G401.6 (cell line): Measurements from ENCODE around the gene PIAS1.
"Not testable (repeated sequence)": the region's sequence is repeated elsewhere in the genome, so short reads cannot be mapped to it uniquely, and the experiment has no call there.

Experiments used
- FAIRE-seq: peaks from 2 replicates; lab custom pipeline; 2012; peaks lifted over from hg19 to GRCh38; lab: Jason Lieb, UNC

PIAS1 gene

DNA sequence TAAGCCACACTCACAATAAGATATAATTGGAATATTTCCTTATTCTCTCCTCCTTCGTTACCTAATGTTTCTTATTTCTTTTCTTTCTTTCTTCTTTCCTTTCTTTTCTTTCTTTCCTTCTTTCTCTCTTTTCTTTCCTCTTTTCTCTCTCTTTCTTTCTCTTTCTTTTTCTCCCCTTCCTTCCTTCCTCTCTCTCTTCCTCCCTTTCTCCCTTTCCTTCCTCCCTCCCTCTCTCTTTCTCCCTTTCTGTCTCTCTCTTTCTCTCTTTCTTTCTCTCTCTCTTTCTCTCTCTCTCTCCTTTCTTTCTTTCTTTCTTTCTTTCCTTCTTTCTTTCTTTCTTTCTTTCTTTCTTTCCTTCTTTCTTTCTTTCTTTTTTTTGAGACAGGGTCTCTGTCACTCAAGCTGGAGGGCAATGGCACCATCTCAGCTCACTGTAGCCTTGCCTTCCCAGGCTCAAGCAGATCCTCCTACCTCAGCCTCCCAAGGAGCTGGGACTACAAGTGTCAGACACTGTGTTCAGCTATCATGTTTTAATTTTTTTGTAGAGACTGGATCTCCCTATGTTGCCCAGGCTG lies 19.3 kb upstream of the PIAS1 start:
- FAIRE-seq: no peak

DNA sequence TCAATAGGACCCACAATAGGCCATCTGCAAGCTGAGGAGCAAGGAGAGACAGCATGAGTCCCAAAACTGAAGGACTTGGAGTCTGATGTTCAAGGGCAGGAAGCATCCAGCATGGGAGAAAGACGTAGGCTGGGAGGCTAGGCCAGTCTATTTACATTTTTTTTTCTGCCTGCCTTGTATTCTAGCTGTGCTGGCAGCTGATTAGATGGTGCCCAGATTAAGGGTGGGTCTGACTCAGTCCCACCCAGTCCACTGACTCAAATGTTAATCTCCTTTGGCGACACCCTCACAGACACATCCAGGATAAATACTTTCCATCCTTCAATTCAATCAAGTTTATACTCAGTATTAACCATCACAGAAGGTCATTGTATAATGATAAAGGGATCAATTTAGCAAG lies 15.9 kb upstream of the PIAS1 start:
- no peak for FAIRE-seq

DNA sequence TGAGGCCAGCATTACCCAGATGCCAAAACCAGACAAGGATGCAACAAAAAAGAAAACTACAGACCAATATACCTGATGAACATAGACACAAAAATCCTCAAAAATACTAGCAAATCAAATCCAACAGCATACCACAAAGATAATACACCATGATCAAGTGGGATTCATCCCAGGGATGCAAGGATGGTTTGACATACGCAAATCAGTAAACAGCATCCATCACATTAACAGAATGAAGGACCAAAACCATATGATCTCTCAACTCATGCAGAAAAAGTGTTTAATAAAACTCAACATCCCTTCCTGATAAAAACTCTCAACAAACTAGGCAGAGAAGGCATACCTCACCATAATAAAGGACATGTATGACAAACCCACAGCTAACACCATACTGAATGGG lies 14.0 kb upstream of the PIAS1 start:
- FAIRE-seq: no peak

DNA sequence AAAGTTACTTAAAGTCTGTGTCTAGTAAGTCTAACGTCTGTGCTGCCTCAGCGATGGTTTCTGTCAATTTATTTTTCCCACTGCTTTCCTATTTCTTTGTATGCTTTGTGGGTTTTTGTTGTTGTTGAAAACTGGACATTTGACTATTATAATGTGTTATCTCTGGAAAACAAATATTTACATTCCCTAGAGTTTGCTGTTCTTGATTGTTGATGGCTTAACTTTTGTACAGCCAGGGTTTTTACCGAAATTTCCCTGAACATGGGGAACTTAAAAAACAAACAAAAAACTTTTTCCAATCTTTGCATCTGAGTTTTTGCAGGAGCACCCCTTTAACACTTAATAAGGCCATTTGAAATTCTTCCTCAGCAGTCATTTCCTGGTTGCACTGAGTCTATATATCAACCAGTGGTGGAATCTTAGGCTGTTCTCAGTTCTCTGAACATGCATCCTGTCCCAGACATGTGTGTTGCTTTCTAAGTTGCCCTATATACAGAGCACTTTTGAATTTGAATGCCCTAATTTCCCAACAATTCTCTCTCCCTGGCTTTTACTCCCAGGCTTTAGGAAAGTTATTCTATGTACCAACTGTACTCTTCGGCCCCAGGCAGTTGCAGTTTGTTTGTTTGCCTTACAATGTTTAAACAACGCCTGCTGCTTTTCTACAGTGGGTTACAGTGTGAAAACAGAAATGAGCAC lies 11.8 kb upstream of the PIAS1 start:
- FAIRE-seq: no peak

DNA sequence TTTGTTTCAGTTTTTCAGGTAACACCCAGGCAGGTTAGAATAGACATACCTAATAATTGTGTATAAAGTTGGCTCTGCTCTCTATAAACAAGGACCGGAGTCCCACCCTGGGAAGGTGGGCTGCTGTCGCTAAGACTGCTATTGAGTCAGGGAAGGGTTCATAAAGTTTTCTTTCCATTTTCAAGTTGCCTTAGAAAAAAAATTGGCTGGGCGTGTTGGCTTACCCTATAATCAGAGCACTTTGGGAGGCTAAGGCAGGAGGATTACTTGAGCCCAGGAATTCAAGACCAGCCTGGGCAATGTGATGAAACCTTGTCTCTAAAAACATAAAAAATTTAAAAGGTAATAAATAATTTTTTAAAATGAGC lies 11.3 kb upstream of the PIAS1 start:
- no peak for FAIRE-seq

DNA sequence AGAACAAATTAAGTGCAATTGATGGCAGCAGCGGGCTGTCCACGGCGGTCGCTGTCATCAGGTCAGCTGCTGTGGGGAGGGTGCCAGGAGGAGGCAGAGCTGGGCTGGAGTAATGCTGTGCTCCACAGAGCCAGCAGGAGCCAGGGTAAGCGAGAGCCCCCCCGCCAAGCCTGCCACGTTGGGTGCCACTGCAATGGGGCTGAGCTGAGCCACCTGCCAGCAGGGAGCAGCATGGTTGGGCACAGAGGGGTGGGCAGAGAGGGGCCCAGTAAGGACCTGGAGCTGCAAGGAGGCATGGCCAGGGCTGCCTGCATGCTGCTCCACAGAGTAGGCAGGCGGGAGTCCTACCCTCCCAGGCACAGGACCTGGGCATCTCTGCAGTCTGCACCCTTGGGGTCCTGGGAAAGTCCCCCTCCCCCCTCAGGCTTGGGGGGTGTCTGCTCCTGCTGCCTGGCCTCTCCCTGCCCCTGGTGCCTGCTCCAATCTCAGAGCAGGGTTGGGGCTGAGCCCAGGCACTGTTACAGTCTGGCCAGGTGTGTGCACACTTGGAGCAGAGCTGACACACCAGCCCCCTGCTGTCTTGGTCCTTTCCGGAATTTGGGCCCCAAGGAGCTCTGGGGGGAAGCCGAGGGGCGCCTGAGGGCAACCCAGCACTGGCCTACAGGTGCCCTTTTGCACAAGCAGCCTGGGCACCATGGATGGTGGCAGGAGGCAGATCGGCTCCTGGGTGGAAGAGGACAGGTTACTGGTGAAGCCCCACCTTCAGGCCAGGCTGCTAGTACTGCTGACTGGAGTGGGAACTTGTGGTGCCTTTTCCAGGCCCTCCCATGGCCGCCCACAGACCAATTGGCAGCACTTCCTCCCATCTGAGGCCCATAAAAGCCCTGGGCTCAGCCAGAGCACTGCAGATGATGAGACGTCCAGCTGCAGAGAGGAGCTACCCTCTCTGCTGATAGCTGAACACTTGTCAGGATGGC lies 8.5 kb upstream of the PIAS1 start:
- FAIRE-seq: no peak

DNA sequence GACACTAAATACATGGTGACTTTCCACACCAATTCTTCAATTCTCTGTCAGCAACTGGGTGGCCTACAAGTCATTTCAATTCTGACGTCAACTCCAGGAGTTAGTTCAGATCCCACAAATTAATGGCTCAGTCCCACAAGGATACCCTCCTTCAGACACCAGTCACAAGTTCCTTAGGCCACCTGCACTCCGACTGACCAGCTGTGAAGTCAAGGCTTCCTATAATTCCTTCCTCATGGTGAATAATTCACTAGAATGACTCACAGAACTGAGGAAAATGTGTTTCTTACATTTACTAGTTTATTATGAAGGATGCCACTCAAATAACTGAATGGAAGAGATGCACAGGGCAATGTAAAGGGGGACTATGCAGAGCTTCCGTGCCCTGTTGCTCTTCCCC lies 6.3 kb upstream of the PIAS1 start:
- FAIRE-seq: no peak

DNA sequence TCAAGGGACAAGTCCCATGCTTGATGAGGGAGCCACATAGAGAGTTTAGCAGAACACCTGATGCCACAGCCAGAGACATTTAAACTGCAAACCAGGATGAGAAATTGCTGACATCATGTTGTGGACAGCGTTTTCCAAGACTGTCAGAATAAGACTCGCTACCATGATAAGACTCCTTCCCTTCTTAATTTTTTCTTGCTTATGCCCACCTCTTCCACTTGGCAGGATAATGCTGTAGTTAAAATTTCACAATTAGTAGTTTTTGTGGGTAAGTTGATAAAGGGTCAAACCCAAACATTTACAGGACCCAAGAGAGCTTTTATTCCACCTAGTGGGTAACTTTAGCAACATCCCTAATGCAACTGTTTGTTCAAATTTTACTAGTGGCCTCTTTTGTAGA lies 3.0 kb upstream of the PIAS1 start:
- FAIRE-seq: peak; percentile 21

DNA sequence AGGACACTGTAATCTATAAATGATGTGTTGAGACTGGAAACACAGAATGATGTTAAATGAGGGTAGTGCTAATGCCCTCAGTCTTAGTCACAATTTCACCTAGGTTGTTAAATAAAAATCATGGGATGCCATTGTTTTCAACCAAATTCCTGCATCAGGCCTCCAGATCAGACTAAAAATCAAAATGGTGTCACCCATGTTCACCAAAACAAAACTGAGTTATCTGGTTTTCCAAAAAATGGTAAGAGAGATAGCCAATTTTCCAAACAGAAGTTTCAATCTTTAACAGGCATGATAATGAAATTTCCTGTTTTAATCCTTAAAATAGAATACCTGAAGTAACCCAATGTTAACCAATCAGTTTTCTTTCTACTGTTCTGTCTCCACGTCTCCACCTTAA lies 2.2 kb upstream of the PIAS1 start:
- FAIRE-seq: no peak

DNA sequence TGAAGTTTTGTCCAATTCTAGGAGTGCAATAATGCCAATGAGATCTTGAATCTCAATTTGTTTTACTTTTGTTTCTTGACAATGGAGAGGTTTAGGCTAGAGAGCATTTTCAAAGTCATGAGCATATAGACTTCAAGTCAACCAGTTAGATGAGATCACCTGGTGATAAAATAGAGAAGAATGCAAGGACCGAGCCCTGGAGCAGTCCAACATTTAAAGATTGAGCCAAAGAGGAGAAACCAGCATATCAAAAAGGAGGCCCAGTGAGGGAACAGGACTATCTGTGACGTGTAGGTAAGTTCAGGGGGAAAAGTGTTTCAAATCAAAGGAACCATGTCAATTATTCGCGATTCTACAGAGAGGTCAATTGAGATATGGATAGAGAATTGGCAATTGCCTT lies 1.7 kb upstream of the PIAS1 start:
- no peak for FAIRE-seq

DNA sequence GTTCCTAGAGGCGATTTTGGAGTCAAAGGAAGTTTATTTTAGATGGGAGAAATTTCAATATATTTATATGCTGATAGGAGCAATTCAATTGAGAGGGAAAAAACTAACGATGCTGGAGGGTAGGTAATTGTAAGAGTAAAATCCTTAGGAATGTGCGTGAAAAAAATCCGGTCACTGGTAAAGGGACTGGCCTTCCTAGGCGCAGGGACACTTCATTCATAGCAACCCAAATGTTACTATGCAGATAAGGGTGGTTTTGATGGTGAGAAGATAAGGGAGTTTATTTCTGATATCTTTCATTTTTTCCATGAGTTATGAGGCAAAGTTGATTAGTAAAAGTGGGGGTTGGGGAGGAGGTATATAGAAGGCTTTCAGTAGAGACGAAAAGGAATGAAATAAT lies 1.1 kb upstream of the PIAS1 start:
- no peak for FAIRE-seq

DNA sequence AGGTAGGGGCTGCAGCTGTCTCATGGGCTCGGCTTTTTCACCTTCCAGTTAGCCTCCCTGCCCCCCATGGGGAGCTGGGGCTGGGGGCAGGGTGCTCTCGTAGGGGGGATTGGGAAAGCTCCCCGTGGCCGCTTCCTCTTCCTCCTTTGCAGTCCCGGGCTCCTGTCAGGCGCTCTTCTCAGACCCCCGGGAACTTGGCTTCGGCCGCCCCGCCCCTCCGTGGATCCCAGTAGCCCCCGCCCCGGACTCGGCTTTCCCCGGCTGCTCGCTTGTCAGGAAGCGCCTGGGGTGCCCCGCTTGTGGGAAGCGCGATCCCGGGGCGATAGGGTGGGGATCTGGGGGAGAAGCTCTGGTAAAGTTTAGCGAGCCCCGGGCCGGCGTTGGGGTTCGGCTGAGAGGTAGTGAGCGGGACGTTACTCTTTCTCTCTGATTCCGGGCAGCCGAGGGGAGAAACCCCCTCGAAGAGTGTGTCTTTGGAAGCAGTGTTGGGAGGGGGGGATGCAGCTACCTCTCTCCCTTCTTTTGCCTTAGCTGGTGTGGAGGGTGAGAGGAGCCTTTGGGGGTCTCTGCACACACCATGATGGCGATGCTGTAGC lies 611 bp downstream of the PIAS1 start:
- FAIRE-seq: no peak

DNA sequence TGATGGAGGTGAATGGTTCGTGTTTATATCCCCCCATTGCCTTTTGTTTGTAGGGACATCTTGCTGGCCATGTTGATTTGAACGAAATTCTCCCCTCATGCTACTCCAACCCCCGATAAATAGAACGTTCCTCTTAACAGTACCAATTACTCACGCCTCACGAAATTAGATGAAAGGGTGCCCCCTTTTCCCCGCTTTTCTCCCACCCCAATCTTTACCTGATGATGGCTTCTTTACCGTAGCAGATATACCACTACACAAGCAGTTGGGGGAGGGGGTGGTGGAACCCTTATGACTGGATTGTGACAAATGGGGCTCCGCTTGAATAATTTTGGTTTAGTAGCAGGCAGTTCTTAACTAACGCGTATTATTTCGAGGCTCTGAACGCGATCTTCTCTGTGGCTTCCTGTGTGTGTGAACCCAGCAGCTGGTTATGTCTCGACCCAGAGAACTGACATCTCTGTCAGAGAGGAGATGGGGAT lies 1.1 kb downstream of the PIAS1 start:
- FAIRE-seq: no peak

DNA sequence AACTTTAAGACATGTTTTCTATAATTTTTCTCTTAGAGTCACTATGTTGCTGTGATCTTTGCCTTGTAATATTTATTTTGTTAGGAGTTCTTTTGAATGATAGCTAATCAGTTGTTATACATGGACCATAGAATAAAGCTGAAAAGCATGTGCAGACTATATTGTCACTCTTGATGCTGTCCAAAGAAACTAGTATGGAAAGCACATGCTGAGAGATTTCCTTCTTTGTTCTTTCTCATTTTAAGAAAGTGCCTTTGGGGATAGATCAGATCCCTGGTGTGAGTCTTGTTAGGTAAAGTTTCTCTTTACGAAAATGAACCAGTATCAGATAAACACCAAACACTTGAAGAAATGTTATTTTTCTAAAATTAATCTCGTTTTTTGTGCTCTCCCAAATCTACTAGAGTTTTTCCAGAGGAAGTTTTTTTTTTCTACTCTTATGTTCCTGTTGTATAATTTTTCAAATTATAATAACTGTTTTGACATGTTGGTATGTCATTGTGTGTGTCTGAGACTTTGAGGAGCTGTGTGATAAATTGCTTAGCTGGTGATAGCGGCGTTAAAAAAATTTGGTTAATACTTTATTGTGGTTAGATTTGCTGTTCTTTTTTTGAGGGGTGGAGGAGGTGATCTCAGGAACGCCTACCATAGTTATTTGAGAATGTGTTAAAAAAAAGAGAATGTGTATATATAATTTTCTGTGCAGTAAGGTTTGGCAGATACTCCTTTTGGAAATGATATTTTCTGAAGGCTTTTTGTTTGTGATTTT lies 2.2 kb downstream of the PIAS1 start:
- no peak for FAIRE-seq

DNA sequence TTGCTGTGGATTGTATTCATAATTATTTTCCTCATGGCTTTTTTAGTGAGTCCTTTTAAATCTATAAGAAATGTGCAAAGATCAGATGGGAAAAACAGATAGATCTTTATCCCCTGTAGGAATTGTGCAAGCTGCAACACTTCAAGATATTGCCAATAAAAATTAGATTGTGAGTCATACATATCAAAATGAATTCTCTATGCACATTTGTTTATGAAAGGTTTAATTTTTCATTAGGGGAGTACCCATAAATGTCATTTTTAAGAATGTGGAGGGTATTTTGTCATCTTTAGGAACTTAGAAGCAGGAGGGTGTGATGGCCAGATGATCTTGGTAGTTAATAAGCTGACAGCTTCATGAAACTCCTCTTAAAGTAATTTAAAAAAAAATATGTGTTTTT lies 2.9 kb downstream of the PIAS1 start:
- FAIRE-seq: no peak

DNA sequence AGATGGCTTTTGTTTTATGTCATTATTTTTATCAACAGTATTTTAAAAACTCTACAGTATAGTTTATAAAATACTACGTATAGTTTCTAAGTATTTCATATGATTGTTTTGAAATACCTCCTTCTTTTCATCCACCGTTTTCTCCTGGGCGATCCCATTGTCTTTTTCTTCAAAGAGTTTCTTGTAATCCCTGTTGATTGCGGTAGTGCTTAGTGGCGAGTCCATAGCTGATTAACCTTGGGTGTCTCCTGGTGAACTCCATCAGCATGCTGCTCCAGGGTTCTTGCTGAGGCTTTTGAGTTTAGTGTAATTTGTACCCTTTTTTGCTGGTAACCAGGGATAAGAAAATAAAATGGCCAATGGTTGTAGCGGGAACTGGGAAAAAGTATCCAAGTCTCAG lies 3.6 kb downstream of the PIAS1 start:
- no peak for FAIRE-seq

DNA sequence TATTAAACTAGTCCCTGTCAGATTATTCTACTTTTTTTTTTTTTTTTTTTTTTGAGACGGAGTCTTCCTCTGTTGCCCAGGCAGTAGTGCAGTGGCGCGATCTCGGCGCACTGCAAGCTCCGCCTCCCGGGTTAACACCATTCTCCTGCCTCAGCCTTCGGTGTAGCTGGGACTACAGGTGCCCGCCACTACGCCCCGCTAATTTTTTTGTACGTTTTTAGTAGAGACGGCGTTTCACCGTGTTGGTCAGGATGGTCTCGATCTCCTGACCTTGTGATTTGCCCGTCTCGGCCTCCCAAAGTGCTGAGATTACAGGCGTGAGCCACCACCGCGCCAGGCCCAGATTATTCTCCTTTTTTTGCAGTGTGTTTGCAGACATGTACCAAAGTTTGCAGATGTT lies 4.9 kb downstream of the PIAS1 start:
- FAIRE-seq: not testable (repeated sequence)

DNA sequence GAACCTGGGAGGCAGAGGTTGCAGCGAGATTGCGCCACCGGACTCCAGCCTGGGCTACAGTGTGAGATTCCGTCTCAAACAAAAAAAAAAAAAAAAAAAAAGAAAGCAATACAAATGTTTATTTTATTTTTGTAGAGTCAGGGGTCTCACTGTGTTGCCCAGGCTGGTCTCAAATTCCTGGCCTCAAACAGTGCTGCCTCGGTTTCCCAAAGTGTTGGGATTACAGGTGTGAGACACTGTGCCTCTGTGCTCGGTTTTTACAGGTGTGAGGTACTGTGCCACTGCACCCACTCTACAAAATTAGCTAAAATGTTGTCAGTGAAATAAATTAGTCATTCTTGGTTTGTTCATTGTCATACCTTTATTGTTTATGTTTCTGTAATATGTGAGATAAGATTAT lies 5.5 kb downstream of the PIAS1 start:
- no peak for FAIRE-seq

DNA sequence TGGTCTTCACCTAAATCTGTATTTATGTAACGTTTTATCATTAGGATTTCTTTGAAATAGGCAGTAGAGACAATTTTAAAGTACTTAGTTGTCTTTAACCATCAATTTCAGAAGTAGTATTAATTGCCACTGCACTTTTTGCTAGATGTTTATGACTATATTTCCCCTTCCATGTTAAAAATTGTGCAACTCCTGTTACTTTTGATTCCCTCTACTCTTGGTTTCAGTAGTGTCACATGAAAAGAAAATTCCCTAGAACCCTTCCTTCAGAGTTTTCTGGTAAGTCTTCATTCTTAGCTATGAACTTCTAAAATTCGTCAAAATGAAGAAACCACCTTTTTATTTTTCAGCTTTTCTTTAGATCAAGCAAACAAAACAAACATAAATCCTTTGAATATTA lies 7.1 kb downstream of the PIAS1 start:
- no peak for FAIRE-seq

DNA sequence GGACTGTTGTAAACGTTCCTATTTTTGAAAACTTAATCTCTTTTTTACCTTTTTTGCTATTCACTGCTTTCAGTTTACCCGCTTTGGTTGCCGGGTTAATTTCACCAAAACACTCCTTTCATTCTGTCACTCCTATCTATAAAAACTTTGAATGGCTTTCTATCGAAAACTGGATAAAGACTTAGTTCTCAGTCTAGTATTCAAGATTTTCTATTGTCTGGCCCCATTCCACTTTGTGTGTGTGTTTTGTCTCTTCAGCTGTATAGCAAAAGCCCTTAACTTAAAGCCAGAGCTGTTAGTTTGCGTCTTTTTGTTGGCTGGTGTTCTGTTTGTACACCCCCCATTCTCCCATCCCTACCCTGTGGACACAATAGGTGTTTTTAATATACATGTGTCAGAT lies 7.5 kb downstream of the PIAS1 start:
- FAIRE-seq: no peak

DNA sequence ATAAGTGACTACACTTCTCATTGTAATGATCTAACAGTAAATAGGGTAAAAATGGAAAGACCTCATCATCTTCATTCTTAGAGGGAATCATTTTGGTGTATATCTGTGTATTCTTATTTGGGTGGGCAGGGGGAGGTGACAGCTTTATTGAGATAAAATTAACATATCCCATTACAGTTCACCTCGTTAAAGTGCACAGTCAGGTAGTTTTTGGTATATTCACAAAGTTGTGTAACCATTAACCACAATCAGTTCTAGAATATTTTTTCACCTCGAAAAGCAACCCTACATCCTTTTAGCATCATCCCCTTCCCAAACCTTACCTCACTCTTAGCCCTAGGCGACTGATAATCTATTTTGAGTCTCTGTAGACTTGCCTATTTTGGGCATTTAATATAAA lies 8.1 kb downstream of the PIAS1 start:
- FAIRE-seq: no peak

DNA sequence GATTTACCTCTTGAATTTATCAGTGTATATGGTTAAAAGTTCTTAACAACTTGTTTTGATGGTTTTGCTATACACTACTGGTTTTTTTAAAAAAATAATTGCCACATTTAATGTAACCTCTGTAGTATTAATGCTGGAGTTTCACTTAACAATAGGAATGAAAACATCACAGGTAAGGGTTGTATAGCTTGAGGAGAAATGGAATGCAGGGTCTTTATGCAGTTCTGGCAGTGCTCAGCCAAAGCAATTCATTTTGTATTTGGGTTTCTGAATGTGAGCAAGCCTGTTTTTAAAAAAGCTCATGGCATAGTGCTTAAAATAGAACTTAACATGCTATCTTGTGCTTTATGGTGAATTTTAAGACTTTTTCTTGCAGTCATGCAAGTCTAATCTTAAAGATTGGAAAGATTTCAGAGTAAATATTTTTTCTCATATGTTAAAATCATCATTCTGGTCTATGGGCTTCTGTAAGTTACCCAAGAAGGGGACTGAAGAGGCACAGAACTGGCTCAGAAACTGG lies 8.9 kb downstream of the PIAS1 start:
- FAIRE-seq: no peak
